GM19468 (cell line): ENCODE data around the gene ZNF827.
A peak's percentile ranks its signal among the peaks of the same experiment; 100 is the strongest.

Experiments
- ATAC-seq: cut with Tn5 transposase; IDR thresholded peaks from one replicate; pipeline ENCODE4 v1.9.1; 2021; ENCODE audit warnings: mild to moderate bottlenecking, moderate library complexity, moderate number of reproducible peaks; ENCODE audit not compliant: unreplicated experiment; ENCODE audit errors: extremely low read depth

The ZNF827 gene, protein sequence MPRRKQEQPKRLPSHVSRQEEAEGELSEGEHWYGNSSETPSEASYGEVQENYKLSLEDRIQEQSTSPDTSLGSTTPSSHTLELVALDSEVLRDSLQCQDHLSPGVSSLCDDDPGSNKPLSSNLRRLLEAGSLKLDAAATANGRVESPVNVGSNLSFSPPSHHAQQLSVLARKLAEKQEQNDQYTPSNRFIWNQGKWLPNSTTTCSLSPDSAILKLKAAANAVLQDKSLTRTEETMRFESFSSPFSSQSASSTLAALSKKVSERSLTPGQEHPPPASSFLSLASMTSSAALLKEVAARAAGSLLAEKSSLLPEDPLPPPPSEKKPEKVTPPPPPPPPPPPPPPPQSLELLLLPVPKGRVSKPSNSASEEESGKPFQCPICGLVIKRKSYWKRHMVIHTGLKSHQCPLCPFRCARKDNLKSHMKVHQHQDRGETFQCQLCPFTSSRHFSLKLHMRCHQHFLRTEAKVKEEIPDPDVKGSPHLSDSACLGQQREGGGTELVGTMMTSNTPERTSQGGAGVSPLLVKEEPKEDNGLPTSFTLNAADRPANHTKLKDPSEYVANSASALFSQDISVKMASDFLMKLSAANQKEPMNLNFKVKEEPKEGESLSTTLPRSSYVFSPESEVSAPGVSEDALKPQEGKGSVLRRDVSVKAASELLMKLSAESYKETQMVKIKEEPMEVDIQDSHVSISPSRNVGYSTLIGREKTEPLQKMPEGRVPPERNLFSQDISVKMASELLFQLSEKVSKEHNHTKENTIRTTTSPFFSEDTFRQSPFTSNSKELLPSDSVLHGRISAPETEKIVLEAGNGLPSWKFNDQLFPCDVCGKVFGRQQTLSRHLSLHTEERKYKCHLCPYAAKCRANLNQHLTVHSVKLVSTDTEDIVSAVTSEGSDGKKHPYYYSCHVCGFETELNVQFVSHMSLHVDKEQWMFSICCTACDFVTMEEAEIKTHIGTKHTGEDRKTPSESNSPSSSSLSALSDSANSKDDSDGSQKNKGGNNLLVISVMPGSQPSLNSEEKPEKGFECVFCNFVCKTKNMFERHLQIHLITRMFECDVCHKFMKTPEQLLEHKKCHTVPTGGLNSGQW

DNA sequence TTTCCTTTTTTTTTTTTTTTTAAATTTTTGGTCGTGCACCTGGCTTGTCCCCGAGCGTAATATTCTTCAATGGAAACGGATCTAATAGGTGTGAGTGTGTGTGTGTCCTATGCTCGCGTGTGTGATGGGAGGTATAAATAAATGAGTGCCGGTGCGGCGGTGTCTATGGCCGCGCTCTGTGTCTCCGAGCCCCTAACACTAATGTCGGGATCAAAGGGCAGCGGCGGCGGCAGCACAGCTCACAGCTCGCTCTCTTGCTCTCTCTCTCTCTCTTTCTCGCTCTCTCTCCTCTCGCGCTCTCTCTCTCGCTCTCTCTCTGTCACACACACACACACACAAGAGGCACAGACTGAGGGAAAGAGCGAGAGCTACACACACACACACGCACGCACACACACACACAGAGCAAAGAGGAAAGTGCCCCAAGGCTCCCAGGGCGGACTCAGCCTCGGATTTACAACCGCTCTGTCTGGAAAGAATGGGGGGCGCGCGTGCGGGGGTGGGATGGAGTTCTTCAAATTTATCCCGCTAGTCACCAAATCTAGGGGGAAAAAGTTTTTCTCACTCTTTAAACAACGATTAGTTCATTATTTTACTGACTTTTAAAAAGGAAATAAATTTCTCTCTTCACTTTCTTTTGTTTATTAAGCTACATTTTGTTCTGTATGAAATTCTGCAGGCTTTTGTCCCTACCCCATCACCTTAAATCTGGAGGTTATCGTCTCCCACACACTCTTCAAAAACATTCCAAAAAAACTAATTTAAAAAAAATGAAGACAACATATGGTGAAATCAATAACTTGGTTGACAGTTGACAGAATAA lies at the start of gene ZNF827:
TSS of gene ZNF827 (minus strand) at position 206 of the 823 bp plus-strand sequence. CDS start 416 bp downstream, outside the sequence.
- no peak for ATAC-seq

DNA sequence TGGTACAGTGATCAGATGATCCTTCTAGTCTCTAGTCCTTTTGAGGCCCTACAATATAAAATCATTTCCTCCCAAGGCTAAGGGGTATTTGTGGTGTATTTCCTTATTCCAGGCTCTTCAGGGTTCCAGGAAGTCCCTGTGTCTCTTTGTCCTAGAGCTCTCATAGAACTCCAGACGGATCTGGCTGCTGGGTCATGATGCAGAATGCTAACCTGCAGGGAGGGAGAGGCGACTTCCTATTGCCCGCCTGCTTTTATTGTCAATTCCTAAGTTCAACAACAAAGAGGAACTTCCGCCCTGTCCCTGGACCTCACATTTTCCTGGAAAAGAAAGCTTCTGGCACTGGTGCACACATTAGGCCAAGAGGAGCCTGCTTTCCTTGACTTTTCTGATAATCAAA lies 45.9 kb upstream of the ZNF827 start:
- no peak for ATAC-seq

DNA sequence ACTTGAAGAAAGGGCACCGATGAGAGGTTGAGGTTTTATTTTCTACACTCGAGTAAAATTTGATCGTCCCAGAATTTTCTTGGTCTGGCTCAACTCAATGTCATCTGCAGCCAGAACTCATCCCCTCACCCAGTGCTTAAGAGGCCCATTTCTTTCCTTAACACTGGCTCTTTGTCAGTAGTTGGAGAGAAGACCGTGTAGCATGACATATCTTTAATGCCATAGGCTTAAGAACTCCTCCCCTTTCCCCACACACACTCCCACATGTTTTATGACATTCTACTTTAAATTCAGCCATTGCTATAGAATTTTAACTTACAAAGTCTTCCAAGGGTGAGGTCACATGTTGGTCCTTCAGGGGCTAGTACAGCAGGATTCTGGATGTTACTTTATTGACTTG lies 44.2 kb upstream of the ZNF827 start:
- no peak for ATAC-seq

DNA sequence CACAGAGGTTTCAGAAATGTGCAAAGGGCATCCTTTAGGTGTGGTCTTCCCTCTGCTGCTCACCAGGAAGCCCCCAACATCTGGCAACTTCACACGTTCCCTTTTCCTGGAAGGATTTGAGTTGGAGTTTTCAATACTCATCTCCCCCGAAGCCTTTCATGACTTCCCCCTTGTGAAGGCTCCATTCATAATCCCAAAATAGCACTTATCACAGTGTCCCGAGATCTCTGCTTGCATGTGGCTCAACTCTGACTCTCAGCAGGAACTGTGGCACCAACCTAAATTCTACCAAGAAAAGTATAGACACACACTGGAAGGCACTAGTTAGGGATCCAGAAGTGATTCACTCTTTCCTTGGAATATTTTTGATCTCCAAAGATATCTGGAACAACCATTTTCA lies 40.5 kb upstream of the ZNF827 start:
- no peak for ATAC-seq

DNA sequence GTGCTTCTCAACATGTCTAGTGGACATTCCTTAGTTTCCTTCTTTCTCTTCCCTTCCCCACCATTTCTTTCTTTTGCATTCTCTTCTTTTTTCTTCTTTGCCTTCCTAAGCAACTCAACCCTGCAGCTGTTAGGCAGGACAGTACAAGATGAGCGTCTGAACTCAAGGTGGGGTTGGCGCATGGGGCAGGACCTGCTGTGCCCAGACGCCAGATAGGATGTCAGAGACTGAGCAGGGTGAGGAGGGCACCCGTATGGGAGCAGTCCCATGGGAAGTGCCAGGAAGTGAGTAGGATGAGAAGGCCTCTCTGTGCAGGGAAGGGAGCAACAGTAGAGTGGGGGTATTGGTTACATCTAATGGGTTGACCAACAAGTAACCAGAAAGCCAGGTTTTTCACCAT lies 38.1 kb upstream of the ZNF827 start:
- no peak for ATAC-seq

DNA sequence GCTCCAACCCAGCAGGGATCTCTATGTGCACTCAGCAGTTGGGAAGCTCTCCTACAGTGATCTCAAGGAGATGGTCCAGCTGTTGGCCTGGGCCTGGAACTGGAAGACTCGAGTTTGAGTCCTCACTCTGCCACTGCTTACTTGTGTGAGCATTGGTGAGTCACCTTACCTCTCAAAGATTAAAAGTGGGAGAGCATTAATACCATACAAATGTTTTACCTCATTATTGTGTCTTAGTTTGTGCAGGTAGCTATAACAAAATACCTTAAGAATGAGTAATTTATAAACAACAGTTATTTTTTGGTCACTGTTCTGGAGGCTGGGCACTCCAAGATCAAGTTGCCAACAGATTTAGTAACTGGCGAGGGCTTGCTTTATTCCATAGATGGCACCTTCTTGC lies 21.4 kb upstream of the ZNF827 start:
- ATAC-seq = no peak

DNA sequence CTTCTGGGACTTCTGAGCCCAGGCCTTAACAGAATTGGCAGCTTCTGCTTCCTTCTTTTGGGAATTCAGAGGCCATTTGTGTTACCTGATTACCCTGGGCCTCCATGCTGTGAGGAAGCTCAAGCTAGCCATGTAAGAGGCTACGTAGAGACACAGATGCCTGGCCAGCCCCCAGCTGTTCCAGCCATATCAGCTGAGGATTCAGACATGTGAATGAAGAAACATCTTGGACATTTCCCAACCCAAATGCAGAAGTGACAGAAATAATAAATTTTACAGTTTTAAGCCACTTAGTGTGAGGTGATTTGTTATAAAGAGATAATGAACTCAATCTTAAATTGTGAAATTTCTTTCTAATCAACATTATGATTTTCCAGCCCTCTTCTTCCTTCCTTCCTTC lies 18.7 kb upstream of the ZNF827 start:
- ATAC-seq = no peak

DNA sequence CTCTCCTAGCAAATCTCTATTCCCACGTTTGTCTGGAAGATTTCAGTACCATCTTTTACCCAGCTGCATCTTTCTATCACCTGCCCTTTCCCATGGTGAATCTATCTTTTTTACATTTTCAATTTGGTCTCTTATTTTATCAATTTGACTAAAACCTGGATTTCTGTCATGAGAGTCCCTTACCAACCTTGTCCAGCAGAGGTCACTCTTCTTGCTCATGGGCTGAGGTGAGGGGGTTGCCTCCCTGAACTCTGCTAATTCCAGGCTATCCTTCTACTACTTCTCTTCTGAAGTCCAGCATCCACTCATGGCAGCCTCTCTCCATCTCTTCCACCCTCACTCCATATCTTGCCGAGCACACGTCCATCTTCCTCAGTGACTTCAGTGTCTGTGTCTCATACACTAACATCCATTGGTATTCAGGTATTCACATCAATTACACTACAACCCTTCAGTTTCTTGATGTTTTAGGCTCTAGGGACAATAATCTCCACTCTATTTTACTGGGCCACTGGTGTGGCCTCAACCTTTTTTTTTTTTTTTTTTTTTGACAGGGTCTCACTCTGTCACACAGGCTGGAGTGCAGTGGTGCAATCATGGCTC lies 17.8 kb upstream of the ZNF827 start:
- ATAC-seq = no peak

DNA sequence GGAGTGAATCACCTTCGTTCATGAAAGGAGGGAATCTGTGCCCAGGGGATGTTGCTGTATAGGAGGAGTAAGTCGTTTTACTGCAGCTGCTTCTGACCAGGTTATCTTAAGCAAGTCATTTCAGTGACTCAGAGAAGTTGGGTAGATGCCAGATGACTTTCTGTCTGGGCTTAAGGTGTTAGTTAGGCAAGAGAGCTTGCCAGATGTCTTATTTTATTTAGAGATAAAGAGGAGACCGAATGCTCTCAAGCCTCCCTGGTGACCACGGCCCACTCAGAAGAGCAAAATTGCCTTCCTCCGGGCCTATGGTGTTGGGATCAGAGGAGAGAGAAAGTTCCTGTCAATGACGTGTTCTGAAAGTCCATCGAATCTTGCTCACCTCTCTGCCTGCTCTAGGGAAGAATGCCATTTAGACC lies 16.3 kb upstream of the ZNF827 start:
- no peak for ATAC-seq

DNA sequence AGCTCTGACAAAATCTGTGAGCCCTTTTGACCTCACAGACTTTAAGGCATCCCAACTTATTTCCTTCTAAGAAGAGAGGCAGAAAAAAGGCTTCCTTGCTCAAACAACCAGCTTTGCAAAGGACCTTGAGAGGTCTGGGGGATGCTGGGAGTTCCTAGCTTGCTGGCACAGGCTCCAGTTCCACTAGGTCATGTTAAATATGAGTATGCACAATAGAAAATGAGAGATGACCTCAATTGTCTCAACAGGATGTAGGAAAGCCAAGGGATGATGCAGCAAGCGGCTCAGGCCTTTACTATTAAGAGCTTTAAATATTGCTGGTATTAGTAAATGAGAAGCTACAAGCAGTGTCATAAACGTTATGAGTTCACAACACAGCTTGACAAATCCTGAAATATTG lies 13.3 kb upstream of the ZNF827 start:
- no peak for ATAC-seq

DNA sequence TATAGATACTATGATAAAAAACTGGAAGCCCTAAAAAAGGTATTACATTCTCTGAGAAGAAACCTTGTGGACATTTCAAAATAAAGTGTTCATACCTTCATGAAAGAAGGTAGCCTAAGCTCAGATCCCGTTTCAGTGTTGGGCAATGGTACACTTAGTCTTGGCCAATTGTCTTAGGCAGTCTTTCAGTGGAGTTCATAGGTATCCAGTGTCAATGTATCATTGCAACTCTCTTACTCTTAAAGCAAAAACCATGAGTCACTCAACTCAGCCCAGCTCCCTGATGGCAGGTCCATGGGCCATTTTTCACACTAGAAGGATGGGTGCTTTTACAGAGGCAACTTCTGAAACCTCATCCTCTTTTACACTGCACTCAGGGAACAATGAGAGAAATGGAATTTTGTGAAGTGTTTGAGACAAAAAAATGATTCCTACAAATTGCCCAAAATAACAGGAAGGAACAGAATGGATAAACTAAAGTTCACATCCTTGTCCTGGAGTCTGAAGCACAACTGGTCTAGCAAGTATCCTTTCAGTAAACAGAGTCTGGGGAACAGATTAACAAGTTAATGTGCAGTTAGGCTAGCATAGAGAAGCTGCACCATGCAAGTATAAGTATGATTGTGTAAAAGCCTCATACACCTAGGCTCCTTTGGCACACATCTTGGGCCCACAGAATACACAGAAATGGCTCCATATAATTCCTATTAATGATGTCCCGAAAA lies 7.0 kb upstream of the ZNF827 start:
- no peak for ATAC-seq

DNA sequence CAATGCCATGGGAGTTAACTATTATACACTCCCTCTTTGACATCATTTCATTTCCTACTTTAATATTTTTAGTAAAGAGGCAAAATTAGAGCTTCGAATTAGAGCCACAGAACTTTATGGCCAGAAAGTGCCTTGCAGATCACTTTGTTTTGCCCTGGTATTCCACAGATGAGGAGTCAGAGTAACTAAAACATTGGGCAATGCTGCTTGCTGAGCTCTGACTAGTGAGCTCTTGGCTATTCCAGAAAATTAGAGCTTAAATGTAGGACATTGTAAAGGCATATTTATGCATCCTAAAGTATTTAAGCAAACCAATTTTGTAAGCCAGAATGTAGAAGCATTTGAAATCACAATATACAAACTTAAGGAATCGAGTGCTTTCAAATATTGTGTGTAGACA lies 6.3 kb upstream of the ZNF827 start:
- no peak for ATAC-seq

DNA sequence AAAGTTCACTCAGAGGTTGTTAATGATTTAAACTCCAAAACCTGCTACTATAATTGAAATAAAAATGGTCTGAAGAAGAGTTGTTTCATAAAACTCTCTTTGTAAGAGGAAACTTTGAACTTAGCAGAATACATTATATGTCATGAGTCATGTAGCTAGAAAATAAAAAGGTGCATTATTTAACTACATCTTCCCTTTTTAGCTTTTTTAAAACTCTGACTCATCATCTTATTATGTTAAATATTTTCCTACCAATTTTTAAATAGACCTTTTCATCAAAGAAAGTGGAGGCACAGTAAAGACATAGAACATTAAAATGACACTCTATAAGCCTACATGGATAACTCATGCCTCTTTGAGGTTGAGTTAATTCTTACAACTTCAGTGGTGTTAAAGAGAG lies 1.2 kb upstream of the ZNF827 start:
- ATAC-seq = no peak

DNA sequence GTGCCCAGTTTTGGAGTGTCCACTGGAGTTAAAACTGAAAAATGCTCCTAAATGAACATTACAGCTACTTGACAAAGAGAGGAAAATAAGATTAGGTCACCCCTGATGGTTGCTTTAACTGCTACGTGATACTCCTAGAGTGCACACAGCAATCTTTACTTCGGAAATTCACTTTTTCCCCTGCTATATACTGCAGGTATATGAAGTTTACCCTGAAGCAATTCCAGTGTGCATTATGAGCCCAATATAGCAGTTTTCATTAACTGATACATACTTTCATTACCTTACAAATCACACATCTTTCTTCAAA lies 773 bp upstream of the ZNF827 start:
- no peak for ATAC-seq

DNA sequence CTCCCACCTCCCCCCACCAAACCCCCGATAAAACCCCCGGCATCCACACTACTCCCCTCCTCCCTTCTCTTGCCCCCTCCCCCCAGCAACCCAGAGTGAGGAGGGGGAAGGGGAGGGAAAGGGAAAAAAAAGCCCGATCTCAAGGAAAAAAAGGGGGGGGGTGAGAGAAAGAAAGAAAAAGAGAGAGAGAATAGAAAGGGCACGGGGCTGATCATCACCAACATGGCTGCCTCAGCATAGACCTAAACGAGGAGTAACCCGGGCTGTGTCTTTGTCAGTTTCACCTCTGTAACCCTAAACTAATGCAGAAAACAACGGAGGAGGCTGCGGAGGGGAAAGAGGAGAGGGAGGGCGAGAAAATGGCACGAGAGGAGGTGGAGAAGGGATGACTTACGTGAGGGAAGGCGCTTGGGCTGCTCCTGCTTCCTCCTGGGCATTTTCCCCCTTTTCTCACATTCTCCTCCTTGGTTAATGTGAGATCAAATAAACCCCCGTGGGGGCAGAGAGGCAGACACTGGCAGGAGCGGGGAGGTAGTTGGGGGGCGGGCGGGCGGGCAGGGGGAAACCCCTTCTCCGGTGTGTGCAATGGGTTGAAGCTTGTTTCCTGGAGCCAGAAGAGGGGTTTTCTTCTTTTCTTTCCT lies 532 bp downstream of the ZNF827 start:
- ATAC-seq = no peak

DNA sequence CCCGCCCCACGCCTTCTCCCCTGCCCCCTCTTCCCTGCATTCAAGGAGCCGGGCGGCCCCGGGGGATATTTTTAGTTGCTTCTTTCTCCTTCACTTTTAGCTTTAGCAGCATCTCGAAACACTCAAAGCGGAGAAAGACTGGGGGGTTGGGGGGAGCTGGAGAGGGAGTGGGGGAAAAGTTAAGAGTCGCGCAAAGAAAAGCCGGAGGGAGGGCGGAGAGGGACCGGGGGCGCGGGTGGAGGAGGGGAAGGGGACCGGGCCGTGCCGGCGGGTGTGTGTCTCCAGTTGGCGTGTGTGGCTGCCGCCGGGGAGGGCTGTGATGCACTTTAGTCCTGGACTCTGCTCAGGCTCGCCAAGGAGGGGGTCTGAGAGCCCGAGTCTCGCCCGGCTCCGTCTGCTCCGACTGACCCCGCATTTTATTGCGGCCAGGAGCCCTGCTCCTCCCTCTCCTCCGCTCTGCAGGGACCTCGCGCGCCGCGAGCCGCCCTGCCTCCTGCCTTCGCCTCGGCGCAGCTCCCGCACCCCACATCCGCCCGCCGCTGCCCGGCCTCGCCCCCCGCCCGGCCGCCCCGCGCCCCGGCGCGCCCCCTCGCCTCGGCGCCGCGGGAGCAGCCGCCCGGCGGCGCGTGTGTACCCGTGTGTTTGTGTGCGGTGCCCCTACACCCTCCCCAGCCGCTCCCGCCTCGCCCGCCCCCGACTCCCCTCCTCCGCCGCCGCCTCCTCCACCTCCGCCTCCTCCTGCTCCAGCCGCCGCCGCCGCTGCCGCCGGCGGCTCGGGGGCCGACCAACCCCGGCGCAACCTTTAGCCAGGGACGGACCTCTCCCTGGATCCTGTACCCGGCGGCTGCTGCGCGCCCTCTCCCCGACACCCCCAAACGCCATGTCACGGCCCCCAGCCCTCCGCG lies 1.4 kb downstream of the ZNF827 start:
- no peak for ATAC-seq

DNA sequence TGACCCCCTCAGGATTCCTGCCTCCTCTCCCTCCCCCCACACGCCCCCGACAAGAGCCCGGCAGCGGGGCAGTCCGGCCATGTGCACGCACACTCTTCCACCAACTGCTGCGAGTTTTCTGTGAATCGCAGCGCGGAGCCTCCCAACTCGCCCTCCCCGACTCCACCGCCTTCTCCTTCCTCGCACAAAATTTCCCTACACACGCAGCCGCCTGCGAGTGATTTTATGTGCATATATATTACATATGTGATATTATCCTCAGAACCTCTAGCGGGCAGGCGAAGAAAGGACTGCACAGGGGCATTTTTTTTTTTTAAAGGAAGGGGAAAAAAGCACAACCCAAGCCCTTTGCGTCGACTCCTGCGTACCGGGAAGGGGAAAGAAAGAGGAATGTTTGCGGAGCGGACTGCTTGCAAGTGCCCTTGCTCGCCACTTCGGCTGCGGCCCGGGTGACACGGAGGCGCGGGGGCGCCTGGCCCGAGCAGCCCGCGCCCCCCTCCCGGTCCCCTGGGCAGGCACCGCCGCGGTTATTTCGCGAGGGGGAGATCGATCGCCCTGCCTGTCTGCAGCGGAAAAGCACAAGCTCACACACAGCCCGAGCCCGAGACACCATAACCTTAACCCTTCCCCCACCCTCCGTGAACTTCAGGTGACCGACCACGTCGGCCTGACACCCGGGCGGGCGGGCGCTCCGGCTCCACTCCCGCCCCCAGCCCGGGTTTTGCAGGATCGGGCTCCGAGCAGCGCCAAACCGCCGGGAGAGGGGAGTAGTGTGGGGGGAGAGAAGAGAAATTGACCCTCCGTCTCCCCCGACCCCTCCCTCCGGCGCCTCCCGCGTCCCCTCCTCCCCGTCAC lies 2.3 kb downstream of the ZNF827 start:
- peak; percentile 27 for ATAC-seq
